ENCODE data around the gene ARID1B. TPM values are rescaled to one million over a fixed set of nuclear protein-coding genes. Genes with fewer than 3 reads are reported as not detected.
A peak's percentile ranks its signal among the peaks of the same experiment; 100 is the strongest.

ARID1B gene
- total and polyA plus RNA-seq, 9 of the 15 experiments (the other 6 are each of a cell fraction or from before 2014, with no cell fraction given): 12.5 to 50.5 (median 25.8) TPM

- TF ChIP-seq SNRNP70 (optimal IDR thresholded peaks at IDR 0.05; ENCODE audit: low read depth, low read length) (no peak), NCOA1 (IDR thresholded peaks at IDR 0.05; ENCODE audit: low read depth) (no peak), SMAD3 (CRISPR knock-in tag; conservative IDR thresholded peaks at IDR 0.05) (no peak), YBX1 (IDR thresholded peaks at IDR 0.05) (no peak), ZBTB8A (IDR thresholded peaks at IDR 0.05; ENCODE audit: partially characterized antibody) (no peak), TAF1 (IDR thresholded peaks at IDR 0.05; ENCODE audit: control insufficient read depth, extremely low read depth, insufficient read depth, low read length, severe bottlenecking) (peak; percentile 76), MAZ (CRISPR knock-in tag; conservative IDR thresholded peaks at IDR 0.05 in 1 of 2, IDR thresholded peaks at IDR 0.05 in 1 of 2) (peak in 1 of 2 experiments; percentile 48; a peak in 2 of 4 replicates), CCAR2 (IDR thresholded peaks at IDR 0.05; ENCODE audit: low read depth, low read length) (no peak), HMGN3 (IDR thresholded peaks at IDR 0.05; ENCODE audit: borderline replicate concordance, extremely low read depth, insufficient read length, low read depth, low read length) (no peak), OTX1 (CRISPR knock-in tag; IDR thresholded peaks at IDR 0.05) (no peak), KLF16 (IDR thresholded peaks at IDR 0.05) (no peak), CREM (IDR thresholded peaks at IDR 0.05; ENCODE audit: low read depth) (0 out of 2 replicates have a peak, but pooled peaks have one; percentile 10), SREBF1 (IDR thresholded peaks at IDR 0.05; ENCODE audit: borderline replicate concordance, low read depth, low read length) (no peak), FOXM1 (IDR thresholded peaks at IDR 0.05; ENCODE audit: low read depth) (no peak), FOXM1 (CRISPR knock-in tag; IDR thresholded peaks at IDR 0.05; ENCODE audit: low read depth) (no peak), SNIP1 (IDR thresholded peaks at IDR 0.05; ENCODE audit: low read depth) (no peak), NFE2 (IDR thresholded peaks at IDR 0.05; ENCODE audit: low read depth) (no peak)
- TF ChIP-seq, protein P1, sequence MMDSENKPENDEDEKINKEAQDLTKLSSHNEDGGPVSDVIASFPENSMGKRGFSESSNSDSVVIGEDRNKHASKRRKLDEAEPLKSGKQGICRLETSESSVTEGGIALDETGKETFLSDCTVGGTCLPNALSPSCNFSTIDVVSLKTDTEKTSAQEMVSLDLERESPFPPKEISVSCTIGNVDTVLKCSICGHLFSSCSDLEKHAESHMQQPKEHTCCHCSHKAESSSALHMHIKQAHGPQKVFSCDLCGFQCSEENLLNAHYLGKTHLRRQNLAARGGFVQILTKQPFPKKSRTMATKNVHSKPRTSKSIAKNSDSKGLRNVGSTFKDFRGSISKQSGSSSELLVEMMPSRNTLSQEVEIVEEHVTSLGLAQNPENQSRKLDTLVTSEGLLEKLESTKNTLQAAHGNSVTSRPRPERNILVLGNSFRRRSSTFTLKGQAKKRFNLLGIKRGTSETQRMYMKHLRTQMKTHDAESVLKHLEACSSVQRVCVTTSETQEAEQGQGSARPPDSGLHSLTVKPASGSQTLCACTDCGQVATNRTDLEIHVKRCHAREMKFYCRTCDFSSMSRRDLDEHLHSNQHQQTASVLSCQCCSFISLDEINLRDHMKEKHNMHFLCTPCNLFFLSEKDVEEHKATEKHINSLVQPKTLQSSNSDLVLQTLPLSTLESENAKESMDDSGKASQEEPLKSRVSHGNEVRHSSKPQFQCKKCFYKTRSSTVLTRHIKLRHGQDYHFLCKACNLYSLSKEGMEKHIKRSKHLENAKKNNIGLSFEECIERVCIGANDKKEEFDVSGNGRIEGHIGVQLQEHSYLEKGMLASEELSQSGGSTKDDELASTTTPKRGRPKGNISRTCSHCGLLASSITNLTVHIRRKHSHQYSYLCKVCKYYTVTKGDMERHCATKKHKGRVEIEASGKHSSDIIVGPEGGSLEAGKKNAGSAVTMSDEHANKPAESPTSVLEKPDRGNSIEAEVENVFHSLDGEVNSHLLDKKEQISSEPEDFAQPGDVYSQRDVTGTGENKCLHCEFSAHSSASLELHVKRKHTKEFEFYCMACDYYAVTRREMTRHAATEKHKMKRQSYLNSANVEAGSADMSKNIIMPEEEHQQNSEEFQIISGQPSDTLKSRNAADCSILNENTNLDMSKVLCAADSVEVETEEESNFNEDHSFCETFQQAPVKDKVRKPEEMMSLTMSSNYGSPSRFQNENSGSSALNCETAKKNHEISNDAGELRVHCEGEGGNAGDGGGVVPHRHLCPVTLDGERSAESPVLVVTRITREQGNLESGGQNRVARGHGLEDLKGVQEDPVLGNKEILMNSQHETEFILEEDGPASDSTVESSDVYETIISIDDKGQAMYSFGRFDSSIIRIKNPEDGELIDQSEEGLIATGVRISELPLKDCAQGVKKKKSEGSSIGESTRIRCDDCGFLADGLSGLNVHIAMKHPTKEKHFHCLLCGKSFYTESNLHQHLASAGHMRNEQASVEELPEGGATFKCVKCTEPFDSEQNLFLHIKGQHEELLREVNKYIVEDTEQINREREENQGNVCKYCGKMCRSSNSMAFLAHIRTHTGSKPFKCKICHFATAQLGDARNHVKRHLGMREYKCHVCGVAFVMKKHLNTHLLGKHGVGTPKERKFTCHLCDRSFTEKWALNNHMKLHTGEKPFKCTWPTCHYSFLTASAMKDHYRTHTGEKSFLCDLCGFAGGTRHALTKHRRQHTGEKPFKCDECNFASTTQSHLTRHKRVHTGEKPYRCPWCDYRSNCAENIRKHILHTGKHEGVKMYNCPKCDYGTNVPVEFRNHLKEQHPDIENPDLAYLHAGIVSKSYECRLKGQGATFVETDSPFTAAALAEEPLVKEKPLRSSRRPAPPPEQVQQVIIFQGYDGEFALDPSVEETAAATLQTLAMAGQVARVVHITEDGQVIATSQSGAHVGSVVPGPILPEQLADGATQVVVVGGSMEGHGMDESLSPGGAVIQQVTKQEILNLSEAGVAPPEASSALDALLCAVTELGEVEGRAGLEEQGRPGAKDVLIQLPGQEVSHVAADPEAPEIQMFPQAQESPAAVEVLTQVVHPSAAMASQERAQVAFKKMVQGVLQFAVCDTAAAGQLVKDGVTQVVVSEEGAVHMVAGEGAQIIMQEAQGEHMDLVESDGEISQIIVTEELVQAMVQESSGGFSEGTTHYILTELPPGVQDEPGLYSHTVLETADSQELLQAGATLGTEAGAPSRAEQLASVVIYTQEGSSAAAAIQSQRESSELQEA (IDR thresholded peaks at IDR 0.05; ENCODE audit: low read depth): no peak
- TF ChIP-seq, protein P2, sequence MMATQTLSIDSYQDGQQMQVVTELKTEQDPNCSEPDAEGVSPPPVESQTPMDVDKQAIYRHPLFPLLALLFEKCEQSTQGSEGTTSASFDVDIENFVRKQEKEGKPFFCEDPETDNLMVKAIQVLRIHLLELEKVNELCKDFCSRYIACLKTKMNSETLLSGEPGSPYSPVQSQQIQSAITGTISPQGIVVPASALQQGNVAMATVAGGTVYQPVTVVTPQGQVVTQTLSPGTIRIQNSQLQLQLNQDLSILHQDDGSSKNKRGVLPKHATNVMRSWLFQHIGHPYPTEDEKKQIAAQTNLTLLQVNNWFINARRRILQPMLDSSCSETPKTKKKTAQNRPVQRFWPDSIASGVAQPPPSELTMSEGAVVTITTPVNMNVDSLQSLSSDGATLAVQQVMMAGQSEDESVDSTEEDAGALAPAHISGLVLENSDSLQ (IDR thresholded peaks at IDR 0.05): peak; percentile 45; the same call in 1 of the 2 replicates
These were observed 1.5 kb downstream of the ARID1B start (continued) for GRCh38 chr6:156778454-156779205.
